ENCODE measurements around the gene ABCA10. TPM values are rescaled to one million over a fixed set of nuclear protein-coding genes. Genes with fewer than 3 reads are reported as not detected.

The ABCA10 gene
- total and polyA plus RNA-seq, 2 of the 8 experiments (the other 6 are each of a cell fraction or from before 2014, with no cell fraction given) = not detected

- TF ChIP-seq, protein P1, sequence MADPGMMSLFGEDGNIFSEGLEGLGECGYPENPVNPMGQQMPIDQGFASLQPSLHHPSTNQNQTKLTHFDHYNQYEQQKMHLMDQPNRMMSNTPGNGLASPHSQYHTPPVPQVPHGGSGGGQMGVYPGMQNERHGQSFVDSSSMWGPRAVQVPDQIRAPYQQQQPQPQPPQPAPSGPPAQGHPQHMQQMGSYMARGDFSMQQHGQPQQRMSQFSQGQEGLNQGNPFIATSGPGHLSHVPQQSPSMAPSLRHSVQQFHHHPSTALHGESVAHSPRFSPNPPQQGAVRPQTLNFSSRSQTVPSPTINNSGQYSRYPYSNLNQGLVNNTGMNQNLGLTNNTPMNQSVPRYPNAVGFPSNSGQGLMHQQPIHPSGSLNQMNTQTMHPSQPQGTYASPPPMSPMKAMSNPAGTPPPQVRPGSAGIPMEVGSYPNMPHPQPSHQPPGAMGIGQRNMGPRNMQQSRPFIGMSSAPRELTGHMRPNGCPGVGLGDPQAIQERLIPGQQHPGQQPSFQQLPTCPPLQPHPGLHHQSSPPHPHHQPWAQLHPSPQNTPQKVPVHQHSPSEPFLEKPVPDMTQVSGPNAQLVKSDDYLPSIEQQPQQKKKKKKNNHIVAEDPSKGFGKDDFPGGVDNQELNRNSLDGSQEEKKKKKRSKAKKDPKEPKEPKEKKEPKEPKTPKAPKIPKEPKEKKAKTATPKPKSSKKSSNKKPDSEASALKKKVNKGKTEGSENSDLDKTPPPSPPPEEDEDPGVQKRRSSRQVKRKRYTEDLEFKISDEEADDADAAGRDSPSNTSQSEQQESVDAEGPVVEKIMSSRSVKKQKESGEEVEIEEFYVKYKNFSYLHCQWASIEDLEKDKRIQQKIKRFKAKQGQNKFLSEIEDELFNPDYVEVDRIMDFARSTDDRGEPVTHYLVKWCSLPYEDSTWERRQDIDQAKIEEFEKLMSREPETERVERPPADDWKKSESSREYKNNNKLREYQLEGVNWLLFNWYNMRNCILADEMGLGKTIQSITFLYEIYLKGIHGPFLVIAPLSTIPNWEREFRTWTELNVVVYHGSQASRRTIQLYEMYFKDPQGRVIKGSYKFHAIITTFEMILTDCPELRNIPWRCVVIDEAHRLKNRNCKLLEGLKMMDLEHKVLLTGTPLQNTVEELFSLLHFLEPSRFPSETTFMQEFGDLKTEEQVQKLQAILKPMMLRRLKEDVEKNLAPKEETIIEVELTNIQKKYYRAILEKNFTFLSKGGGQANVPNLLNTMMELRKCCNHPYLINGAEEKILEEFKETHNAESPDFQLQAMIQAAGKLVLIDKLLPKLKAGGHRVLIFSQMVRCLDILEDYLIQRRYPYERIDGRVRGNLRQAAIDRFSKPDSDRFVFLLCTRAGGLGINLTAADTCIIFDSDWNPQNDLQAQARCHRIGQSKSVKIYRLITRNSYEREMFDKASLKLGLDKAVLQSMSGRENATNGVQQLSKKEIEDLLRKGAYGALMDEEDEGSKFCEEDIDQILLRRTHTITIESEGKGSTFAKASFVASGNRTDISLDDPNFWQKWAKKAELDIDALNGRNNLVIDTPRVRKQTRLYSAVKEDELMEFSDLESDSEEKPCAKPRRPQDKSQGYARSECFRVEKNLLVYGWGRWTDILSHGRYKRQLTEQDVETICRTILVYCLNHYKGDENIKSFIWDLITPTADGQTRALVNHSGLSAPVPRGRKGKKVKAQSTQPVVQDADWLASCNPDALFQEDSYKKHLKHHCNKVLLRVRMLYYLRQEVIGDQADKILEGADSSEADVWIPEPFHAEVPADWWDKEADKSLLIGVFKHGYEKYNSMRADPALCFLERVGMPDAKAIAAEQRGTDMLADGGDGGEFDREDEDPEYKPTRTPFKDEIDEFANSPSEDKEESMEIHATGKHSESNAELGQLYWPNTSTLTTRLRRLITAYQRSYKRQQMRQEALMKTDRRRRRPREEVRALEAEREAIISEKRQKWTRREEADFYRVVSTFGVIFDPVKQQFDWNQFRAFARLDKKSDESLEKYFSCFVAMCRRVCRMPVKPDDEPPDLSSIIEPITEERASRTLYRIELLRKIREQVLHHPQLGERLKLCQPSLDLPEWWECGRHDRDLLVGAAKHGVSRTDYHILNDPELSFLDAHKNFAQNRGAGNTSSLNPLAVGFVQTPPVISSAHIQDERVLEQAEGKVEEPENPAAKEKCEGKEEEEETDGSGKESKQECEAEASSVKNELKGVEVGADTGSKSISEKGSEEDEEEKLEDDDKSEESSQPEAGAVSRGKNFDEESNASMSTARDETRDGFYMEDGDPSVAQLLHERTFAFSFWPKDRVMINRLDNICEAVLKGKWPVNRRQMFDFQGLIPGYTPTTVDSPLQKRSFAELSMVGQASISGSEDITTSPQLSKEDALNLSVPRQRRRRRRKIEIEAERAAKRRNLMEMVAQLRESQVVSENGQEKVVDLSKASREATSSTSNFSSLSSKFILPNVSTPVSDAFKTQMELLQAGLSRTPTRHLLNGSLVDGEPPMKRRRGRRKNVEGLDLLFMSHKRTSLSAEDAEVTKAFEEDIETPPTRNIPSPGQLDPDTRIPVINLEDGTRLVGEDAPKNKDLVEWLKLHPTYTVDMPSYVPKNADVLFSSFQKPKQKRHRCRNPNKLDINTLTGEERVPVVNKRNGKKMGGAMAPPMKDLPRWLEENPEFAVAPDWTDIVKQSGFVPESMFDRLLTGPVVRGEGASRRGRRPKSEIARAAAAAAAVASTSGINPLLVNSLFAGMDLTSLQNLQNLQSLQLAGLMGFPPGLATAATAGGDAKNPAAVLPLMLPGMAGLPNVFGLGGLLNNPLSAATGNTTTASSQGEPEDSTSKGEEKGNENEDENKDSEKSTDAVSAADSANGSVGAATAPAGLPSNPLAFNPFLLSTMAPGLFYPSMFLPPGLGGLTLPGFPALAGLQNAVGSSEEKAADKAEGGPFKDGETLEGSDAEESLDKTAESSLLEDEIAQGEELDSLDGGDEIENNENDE (IDR thresholded peaks at IDR 0.05; ENCODE audit: insufficient replicate concordance, low read length) = no peak
- TF ChIP-seq CHD1 (IDR thresholded peaks at IDR 0.05; ENCODE audit: low read depth, low read length) = no peak
- TF ChIP-seq ZNF274 (IDR thresholded peaks at IDR 0.05; ENCODE audit: borderline replicate concordance, extremely low read depth, low read length) = no peak
- TF ChIP-seq, protein P2, sequence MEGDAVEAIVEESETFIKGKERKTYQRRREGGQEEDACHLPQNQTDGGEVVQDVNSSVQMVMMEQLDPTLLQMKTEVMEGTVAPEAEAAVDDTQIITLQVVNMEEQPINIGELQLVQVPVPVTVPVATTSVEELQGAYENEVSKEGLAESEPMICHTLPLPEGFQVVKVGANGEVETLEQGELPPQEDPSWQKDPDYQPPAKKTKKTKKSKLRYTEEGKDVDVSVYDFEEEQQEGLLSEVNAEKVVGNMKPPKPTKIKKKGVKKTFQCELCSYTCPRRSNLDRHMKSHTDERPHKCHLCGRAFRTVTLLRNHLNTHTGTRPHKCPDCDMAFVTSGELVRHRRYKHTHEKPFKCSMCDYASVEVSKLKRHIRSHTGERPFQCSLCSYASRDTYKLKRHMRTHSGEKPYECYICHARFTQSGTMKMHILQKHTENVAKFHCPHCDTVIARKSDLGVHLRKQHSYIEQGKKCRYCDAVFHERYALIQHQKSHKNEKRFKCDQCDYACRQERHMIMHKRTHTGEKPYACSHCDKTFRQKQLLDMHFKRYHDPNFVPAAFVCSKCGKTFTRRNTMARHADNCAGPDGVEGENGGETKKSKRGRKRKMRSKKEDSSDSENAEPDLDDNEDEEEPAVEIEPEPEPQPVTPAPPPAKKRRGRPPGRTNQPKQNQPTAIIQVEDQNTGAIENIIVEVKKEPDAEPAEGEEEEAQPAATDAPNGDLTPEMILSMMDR (IDR thresholded peaks at IDR 0.05; ENCODE audit: control extremely low read depth in 1 of 3, insufficient read depth in 1 of 3, low read depth in 1 of 3, low read length in 3 of 3) = peak in 2 of 3 experiments; percentile 34 to 51; a peak in 2 of 4 replicates
Measured at GRCh38 chr17:69246726-69247375, 18.2 kb upstream of the ABCA10 start (continued).
